Choroid plexus epithelial cell (primary cell): ENCODE results near the gene TBATA.

ENCODE experiments used
- DNase-seq: peaks from one replicate; pipeline ENCODE4 v3.0.0-alpha.2; 2010; ENCODE audit warnings: low read depth
- H3K4me3 ChIP-seq: 2 replicates; pipeline ENCODE4 v1.5.1; 2011; ENCODE audit warnings: low read depth, mild to moderate bottlenecking, control low read depth, low read length, moderate library complexity
- TF ChIP-seq, protein P1 (sequence below): conservative IDR thresholded peaks from 2 replicates; pipeline ENCODE4 v1.5.1; 2011; ENCODE audit warnings: low read depth, mild to moderate bottlenecking, control low read depth, inconsistent platforms, low read length, moderate library complexity

The TBATA gene

DNA sequence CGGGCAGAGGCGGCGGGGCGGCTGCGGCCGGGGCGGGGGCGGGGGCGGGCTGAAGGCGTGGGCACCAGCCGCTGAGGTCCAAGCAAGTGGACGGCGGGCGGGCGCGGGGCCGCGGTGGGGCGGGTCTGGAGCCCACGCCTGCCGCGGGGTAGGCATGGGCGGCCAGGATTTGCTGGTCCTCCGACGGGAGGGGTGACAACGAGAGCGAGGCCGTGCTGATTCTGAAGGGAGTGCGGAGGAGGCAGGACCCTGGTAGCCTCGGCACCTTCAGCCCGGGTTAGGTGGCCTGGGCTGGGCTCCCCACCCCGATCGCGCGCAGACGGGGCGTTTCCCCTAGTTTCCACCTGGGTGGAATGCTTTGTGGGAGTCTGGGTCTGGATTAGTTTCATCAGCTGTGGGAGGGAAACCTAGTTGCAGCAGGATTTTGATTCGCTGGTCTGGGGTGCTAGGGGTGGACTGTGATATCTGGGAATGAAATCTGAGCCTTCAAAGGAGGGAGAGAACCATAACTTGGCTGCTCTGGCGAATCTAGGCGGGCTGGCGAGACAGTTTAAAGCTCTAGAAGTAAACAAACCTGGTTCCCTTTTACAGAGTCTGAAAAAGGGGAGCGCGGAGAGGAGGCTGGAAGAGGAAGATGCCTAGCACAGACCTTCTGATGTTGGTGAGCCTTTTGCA is 31.2 kb upstream of the TBATA start:
- H3K4me3 ChIP-seq, result peak overlapping the region; percentile 91
- DNase-seq, result peak; percentile 94
- TF ChIP-seq, protein P1, sequence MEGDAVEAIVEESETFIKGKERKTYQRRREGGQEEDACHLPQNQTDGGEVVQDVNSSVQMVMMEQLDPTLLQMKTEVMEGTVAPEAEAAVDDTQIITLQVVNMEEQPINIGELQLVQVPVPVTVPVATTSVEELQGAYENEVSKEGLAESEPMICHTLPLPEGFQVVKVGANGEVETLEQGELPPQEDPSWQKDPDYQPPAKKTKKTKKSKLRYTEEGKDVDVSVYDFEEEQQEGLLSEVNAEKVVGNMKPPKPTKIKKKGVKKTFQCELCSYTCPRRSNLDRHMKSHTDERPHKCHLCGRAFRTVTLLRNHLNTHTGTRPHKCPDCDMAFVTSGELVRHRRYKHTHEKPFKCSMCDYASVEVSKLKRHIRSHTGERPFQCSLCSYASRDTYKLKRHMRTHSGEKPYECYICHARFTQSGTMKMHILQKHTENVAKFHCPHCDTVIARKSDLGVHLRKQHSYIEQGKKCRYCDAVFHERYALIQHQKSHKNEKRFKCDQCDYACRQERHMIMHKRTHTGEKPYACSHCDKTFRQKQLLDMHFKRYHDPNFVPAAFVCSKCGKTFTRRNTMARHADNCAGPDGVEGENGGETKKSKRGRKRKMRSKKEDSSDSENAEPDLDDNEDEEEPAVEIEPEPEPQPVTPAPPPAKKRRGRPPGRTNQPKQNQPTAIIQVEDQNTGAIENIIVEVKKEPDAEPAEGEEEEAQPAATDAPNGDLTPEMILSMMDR, result no peak

DNA sequence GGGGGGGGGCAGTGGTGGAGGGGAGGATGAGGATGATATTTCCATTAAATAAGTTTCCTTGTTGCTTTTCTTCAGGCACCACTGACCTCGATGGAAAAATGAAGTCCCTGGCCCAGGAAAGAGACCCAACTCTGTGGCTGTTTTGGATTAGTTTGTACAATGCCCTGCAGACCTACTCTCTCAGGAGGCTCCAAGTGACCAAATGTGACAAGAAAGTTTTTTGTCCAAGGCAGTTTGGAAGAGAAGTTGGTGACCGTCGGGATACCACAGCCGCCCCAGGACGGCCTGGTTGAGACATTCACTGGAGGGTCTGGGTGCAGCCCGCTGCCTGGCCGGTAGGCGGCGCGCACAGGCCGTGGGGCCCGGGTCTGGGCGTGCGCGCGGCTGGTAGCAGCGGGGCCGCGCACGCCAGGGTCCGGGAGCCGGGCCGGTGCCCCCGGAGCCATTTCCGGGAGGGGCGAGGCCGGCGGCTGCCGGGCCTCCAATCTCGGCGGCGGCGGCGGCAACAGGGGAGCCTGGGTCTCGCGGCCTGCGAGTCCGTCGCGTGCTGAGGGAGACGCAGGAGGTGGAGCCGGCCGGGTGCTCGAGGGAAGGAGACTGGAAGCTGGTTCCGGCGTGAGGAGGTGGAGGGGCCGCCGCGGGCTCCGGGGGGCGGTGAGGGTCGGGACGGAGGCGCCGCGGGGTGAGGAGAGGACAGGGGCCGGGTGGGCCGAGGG is 30.5 kb upstream of the TBATA start, which contains the start of gene SGPL1:
Gene SGPL1, plus strand, starts transcription at position 445 of the 716 bp plus-strand sequence. CDS start 906 bp downstream, outside the sequence.
- peak; percentile 84 for DNase-seq
- peak within 1 kb of the TSS; percentile 91 for H3K4me3 ChIP-seq
- TF ChIP-seq, protein P1, result peak; percentile 75

DNA sequence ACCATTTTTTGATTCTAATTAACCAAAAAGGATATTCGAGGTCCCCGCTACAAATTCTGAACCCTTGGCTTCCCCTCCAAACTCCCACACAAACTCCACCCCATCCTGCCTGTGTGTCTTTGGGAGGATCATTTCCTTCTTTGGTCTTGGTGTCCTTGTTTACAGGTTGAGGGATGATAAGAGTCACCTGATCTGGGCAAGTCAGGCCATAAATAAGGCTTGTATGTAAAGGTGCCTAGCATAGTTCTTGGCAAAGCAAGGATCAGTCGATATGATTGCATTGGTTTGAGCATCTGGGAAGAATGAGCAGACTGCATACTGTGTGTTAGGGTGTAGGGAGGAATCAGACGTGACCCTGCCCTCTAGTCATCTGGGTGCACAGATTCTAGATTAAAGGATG is 28.9 kb upstream of the TBATA start:
- TF ChIP-seq, protein P1, result no peak

DNA sequence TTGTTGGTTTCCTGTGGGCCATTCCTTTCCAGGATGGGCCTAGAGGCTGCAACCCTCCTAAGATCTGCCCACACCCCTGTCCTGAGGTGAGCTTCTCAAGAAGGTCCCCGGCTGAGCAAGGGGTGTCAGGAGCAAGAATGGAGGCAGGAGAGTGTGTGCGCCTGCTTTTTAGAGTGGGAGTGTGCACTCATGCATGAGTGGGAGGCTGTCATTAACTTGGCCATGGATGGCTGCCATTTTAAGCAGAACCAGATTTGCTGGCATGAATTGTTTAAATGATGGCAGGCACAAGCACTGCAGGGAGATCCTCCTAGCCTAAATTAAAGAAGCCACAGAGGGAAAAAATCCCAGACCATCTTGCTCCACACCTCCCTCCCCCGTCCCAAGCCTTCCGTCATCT is 27.6 kb upstream of the TBATA start:
- TF ChIP-seq, protein P1, result no peak
- no peak for DNase-seq
- no peak overlapping the region for H3K4me3 ChIP-seq

More for the DNA sequence above, 28.9 kb upstream of the TBATA start:
- H3K4me3 ChIP-seq, result no peak overlapping the region
- no peak for DNase-seq

DNA sequence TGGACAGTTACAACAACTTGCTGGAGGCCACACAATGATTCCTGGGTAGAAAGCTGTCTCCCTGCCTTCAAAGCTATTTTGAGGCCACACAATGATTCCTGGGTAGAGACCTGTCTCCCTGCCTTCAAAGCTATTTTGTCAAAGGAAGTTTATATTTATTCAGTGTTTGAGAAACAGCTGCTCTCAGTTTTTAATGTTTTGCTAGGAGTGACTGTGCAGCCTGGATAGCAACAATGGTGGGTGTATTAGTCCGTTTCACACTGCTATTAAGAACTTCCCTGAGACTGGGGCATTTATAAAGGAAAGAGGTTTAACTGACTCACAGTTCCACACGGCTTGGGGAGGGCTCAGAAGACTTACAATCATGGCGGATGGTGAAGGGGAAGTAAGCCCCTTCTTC is 26.7 kb upstream of the TBATA start:
- DNase-seq, result no peak
- H3K4me3 ChIP-seq, result no peak overlapping the region
- TF ChIP-seq, protein P1, result no peak

DNA sequence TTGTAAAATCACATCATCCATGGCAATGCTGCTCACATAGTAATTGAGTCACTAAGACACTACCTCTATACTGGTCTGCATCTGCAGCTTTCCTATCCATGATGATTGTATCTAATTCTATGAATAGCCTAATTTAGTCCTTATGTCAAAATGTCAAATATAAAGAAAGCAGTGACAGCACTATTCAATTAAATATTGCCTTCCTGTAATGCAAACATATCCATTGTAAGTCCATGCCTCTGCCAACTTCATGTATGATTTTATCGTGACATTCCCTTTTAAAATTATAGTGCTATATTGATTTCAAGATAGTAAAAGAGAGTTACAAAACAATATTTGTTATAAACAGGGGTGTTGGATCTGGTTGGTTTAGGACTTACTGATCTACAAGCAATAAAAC is 25.8 kb upstream of the TBATA start:
- H3K4me3 ChIP-seq, result no peak overlapping the region
- no peak for DNase-seq
- TF ChIP-seq, protein P1, result no peak

DNA sequence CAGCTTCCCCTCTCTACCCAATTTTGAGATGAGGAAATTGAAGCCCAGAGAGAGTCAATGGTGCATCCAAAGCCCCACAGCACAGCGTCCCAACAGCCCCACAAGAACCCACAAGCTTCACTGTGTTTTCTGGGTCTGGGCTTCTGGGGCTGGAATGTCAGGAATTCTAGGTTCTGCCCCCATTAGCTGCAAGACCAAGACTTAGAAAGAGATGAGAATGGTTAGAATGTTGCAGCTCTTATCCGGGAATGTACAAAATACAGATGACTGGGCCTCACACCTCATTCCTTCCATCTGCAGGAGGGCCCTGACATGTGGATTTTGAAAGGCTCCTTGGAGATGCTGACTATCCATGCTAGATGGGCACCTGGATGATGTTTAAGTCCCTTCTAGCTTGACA is 24.5 kb upstream of the TBATA start:
- no peak overlapping the region for H3K4me3 ChIP-seq
- DNase-seq, result peak; percentile 47
- TF ChIP-seq, protein P1, result no peak
